DND-41 (cell line): ENCODE measurements around the gene PHC3.

Experiments used
- CTCF ChIP-seq: IDR thresholded peaks from 2 replicates; pipeline ENCODE4 v1.5.1; 2012; ENCODE audit warnings: borderline replicate concordance, low read length, moderate library complexity, mild to moderate bottlenecking; ENCODE audit not compliant: poor library complexity, severe bottlenecking; ENCODE audit errors: extremely low read depth
- EZH2 ChIP-seq: IDR thresholded peaks from 3 replicates; pipeline ENCODE4 v1.6.1; 2012; ENCODE audit warnings: borderline replicate concordance, low read depth, mild to moderate bottlenecking, moderate library complexity, low read length, inconsistent platforms; ENCODE audit not compliant: severe bottlenecking

GRCh38 chr3:170046269-170047132, 135.0 kb downstream of the PHC3 start:
- TF ChIP-seq CTCF = no peak
- TF ChIP-seq EZH2 = no peak
